NCI-H146 (cell line): Measurements from ENCODE around the gene STK32C.

Source experiments
- DNase-seq: peaks from one replicate; lab custom pipeline; 2025; lab: John Stamatoyannopoulos, UW

Gene STK32C

DNA sequence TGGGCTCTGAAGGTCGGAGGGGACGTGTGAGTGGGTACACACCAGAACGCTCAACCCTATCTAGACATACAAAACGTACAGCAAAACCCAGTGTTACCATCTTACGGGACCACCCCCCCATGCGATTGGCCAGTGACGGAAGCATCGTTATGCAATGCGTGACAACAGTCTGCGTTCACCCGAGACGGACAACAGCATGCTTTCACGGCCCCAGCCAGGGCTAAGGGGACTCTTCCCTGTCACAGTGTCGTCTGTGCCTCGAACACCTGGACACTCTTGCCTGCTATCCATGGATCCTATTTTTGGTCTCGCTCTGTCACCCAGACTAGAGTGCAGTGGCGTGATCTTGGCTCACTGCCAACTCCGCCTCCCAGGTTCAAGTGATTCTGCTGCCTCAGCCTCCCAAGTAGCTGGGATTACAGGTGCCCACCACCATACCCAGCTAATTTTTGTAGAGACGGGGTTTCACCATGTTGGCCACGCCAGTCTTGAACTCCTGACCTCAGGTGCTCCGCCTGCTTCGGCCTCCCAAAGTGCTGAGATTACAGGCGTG is 97.7 kb downstream of the STK32C start:
- DNase-seq: no peak

GRCh38 chr10:132209130-132209529 is 98.6 kb downstream of the STK32C start:
- no peak for DNase-seq

DNA sequence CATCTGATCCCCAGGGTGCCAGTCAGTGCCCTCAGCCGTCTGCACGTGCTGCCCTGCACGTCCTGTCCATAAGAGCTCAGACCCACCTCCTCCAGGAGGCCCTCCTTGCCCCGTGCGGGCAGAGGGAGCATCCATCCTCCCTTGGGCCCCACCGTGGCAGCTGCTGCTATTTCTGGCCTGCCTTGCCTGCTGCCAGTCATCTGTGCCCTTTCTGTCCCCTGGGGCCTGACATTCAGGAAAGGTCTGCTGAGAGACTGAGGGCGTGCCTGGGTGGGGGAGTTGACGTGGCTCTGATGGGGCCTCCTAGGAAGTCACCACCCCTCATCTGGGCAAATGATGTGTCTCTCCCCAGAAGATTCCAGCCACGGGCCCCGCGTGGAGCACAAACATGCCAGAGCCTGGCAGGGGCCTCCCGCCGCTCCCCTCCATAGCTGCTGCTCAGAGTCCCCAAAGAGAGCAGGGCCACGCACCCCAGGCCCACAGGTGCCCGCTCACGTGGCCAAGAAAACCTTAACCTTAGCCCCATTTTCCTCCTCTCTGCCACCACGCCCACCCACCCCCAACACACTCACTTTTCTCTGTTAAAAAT is 99.2 kb downstream of the STK32C start:
- no peak for DNase-seq

DNA sequence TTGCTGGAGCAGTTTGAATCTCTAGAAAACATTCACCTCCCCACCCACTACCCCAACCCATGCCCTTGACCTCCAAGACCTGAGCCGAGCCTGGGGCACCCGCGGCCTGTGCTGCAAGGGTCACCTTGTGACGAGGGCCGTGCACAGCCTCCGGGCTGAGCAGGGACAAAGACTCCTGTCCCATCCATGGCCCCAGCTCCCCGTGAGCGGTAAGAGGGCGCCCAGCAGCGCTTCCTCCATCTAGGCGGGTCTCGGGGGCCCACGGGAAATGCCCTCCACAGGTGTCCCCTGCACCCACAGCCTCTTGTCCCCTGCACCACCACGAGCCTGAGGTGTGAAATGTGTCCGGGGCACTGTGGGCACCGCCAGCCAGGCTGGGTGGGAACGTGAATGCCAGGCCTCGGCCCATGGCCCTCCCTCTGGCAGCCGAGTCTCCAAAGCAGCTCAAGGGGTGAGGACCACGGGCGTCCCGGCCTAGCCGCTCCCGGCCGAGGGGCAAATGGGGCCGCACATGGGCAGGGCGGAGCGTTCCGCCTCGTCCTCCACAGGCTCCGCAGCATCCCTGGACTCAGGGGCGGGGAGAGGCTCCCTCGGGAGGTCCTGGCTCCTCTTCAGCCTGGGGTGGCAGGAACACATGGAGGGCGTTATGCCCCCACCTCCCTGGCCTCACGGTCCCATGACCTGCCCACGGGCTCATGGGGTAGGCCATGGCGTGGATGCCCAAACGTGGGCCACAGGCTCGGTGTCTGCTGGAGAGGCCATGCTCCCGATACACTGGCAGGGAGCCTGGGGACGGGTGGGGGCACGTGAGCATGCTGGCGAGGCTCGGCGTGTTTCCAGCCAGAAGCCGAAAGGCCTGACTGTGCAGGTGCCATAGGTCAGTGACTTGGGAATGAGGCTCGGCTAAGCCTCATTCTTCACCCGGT is 100.0 kb downstream of the STK32C start:
- no peak for DNase-seq

DNA sequence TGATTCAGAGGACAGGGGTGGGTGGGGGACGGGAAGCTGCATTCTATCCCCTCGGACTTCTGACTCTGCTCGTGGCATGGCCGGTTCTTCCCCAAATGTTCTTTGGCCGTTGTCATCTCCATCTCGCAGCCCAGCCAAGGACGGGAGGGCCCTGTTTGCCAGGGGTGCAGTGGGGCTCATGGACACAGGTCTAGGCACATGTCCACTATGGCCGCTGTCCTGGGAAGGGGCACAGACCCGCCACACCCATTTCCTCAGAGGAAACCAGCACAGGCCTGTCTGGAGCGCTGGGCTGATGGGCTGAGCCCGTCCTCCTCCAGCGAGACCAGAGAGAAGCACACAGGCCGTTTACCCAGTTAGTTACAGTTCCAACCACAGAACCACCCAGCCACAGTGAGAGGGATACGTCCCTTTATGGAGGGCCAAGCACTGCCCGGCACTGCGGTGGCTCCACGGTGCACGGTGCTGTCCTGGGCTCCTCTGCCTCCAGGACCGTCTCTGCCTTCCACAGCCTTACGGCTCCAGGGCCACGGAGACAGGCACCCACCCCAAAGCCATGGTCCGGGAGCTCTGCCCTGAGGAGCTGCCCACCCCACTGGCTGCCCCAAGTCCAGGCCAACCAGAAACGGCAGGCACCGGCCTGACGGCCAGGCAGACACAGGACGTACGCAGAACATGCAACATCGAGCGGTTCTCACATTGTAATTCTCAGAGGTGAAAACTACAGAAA is 100.8 kb downstream of the STK32C start:
- DNase-seq: no peak

- no peak for DNase-seq
These were observed 101.4 kb downstream of the STK32C start for GRCh38 chr10:132206377-132206745.

- DNase-seq: no peak
These were observed 101.9 kb downstream of the STK32C start for GRCh38 chr10:132205650-132206376.

- DNase-seq: no peak
These were observed 102.8 kb downstream of the STK32C start for GRCh38 chr10:132204781-132205473.

DNA sequence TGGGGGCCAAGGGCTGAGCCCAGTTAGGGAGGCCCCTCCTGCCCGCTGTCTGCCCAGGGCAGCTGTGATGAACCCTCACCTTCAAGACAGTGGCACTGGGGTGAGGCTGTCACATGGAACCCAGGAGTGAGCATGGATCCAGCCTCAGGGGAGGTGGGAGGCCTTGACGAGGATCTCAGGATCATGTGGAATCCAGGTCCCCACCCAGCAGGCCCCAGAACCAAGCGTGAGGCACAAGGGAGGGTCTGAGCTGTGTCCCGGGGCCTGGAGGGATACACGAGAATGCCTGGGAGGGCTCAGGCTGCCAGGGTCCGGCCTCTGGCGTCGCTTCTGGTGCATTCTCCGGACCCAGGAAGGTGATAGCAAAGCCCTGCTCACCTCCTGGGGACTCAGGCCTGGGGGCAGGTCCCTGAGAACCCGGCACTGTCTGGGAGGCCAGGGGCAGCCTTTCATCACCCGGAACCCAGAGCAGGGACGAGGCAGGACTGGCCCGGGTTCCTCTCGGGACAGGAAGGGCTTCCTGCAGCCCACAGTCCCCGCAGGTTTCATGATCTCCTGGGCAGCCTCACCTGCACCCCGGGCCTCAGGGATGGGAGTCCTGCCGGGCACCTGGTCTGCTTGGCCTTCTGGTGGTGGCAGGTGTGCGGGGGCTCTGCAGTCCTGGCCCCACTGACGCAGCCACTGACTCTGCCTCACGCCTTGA is 103.5 kb downstream of the STK32C start:
- no peak for DNase-seq

DNA sequence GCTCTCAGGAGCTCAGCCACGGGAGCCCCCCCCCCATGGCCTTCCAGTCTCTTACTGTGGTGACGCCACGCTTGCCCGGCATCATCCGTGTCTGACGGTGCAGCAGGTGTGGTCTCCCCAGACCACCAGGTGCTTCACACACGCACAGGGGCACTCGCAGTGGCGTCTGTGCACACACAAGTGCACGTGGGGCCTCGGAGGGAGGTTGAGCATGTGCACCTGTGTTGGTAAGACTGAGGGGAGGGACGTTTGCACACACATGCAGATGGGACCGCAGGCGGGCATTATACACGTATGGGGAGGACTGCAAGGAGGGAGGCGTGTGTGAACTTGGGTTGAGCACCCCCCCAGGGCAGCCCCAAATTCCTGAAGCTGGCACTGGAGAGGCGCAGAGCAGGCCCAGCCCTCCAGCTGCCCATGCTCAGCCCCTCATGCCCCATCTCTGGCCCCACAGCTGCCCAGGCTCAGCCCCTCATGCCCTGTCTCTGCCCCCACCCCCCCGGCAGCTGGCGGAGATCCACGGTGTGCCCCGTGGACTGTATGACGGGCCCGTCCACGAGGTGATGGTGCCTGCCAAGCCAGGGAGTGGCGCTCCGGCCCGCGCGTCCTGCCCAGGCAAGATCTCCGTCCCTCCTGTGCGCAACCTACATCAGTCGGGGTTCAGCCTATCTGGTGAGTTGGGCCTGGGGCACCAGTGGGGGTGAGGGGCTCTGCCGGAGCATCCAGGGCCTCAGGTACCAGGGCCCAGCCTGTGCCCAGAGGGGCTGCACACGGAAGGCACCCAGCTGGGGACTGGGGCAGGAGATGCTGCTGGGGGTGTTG is 104.3 kb downstream of the STK32C start:
- no peak for DNase-seq

DNA sequence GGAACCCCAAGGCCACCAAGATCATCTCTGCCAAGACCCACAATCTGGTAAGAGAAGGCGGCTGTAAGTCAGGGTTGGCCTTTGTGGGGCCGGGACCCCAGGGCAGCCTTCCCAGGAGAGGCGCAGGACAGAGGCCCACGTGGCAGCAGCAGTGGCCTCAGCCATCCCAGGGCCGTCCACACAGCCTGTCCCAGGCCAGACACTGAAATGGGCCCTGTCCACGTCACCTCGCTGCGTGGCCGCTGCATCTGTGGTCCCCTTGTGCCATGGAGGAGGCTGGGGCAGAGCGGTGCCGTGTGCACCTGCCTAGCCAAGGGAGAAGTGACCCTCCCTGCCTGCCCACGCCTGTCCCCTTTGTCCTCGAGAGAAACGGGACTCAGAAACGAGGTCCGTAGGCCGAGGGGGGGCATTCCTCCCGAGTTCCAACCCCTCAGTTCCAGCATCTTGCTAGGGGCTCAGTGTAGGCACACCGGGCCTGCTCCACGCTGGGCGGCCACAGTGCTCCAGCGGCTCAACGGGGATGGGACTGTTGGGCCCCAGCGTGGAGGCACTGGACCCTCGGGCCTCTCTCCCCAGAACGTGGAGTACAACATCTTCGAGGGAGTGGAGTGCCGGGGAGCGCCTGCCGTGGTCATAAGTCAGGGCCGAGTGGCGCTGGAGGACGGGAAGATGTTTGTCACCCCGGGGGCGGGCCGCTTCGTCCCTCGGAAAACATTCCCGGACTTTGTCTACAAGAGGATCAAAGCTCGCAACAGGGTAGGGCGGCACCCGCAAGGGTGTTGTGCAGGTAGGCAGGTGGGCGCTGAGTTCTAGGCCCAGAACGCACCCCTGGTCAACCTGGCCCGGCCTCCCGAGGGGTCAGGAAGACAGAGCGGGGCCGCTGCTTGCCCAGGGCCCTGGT is 105.4 kb downstream of the STK32C start:
- no peak for DNase-seq

- no peak for DNase-seq
These were observed 106.4 kb downstream of the STK32C start for GRCh38 chr10:132201111-132201969.

GRCh38 chr10:132200344-132201110 is 107.2 kb downstream of the STK32C start:
- no peak for DNase-seq

DNA sequence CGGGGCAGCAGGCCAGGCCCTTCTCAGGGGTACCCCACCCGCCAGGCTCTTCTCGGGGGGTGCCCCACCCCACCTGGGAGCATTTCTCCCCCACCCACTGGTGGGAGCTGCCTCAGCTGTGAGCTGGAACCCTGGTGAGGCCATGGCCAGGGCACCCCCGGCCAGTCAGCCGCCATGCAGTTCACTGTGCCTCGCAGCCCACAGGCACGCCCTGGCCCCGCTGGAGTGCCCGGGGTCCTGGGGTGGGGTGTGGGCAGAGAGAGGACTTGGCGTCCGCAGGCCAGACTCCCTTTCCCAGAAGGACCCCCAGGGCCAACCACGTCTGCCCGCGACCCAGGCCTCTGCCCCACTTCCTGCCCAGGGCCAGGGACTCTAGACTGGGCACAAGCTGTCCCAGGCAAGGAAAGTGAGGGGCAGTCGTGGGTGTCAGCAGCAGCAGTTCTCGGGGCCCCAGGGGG is 107.9 kb downstream of the STK32C start:
- DNase-seq: no peak

- DNase-seq: no peak
These were observed 108.4 kb downstream of the STK32C start for GRCh38 chr10:132199268-132199853.

DNA sequence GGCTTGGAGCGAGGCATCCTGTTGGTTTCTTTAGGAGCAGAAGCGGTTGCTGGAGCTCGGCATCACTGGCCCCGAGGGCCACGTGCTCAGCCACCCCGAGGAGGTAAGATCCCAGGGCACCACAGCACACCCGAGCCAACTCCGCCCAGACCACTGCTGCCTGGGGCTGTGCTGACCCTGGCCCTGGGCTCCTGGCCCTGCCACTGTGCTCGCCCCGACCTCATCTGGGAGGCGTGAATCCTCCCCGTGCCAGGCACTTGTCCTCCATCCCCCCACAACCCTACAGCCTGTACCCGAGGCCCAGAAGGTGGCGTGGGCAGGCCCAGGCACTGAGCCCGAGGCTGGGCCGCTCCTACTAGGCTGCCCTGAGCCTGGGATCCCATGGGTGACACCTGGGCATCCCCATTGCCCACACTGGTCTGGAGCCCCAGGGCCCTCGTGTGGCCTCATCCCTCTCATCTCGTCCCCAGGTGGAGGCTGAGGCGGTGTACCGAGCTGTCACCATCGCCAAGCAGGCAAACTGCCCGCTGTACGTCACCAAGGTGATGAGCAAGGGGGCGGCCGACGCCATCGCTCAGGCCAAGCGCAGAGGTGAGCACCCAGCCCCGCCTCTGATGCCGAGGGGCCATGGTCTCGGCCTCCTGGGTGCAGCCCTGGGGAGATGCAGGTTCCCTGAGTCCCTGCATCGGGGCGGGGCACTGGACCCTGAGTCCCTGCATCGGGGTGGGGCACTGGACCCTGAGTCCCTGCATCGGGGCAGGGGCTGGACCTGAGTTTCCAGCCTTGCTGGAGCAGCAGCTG is 109.2 kb downstream of the STK32C start:
- no peak for DNase-seq
